NCI-H526 treated with DMSO at 0.1 percent for 48 hours (cell line): Measurements from ENCODE around the gene CDC5L.
A peak's percentile ranks its signal among the peaks of the same experiment; 100 is the strongest.
"Not testable (repeated sequence)": the region's sequence is repeated elsewhere in the genome, so short reads cannot be mapped to it uniquely, and the experiment has no call there.

Experiments used
- DNase-seq: peaks from one replicate; lab custom pipeline; 2025; lab: John Stamatoyannopoulos, UW

The CDC5L gene

GRCh38 chr6:44387346-44388134 lies at the start of gene CDC5L:
Gene CDC5L (plus strand): TSS chr6:44387706. CDS start chr6:44387824, 118 bp downstream.
- DNase-seq: peak; percentile 98

GRCh38 chr6:44338228-44339122 lies 49.0 kb upstream of the CDC5L start:
- DNase-seq: peak; percentile 47

- no peak for DNase-seq
These were observed 48.2 kb upstream of the CDC5L start for GRCh38 chr6:44339301-44339700.

- DNase-seq: no peak
These were observed 47.5 kb upstream of the CDC5L start for GRCh38 chr6:44339763-44340625.

- no peak for DNase-seq
These were observed 46.2 kb upstream of the CDC5L start for GRCh38 chr6:44341095-44341890.

GRCh38 chr6:44342052-44342451 lies 45.5 kb upstream of the CDC5L start:
- no peak for DNase-seq

- DNase-seq: no peak
These were observed 45.0 kb upstream of the CDC5L start, which contains the start of gene SPATS1 for GRCh38 chr6:44342489-44342888. Gene SPATS1 (plus strand): TSS chr6:44342650. CDS start chr6:44343096, 446 bp downstream.

GRCh38 chr6:44346818-44347217 lies 40.7 kb upstream of the CDC5L start:
- not testable (repeated sequence) for DNase-seq

GRCh38 chr6:44349904-44350649 lies 37.4 kb upstream of the CDC5L start:
- no peak for DNase-seq

- DNase-seq: peak; percentile 50
These were observed 36.9 kb upstream of the CDC5L start for GRCh38 chr6:44350650-44350994.

- no peak for DNase-seq
These were observed 35.2 kb upstream of the CDC5L start for GRCh38 chr6:44352259-44352658.

- no peak for DNase-seq
These were observed 34.2 kb upstream of the CDC5L start for GRCh38 chr6:44353336-44353735.

GRCh38 chr6:44355640-44356039 lies 31.9 kb upstream of the CDC5L start:
- DNase-seq: no peak

- no peak for DNase-seq
These were observed 31.0 kb upstream of the CDC5L start for GRCh38 chr6:44356487-44356886.

GRCh38 chr6:44359973-44360372 lies 27.5 kb upstream of the CDC5L start:
- DNase-seq: no peak

- DNase-seq: no peak
These were observed 25.6 kb upstream of the CDC5L start for GRCh38 chr6:44361947-44362346.

- DNase-seq: no peak
These were observed 24.1 kb upstream of the CDC5L start for GRCh38 chr6:44363377-44363926.

- DNase-seq: no peak
These were observed 20.7 kb upstream of the CDC5L start for GRCh38 chr6:44366781-44367180.

GRCh38 chr6:44367681-44368080 lies 19.8 kb upstream of the CDC5L start:
- DNase-seq: no peak

- no peak for DNase-seq
These were observed 14.5 kb upstream of the CDC5L start for GRCh38 chr6:44373051-44373450.
